K562 (cell line): ENCODE measurements around the gene KRABD2.

Source experiments
- ATAC-seq: fragments of 200-7000 bp; cut with Tn5 transposase; 3 replicates; pipeline ENCODE4 v1.9.1; 2020; ENCODE audit warnings: moderate library complexity
- BruUV-seq: library from RNA; stranded (reverse); fragments of 400-500 nt; replicated peaks from 2 replicates; lab custom pipeline; 2021; lab: Mats Ljungman, UMichigan
- CTCF ChIA-PET: fragments of 300-600 bp; formaldehyde crosslinking; extraction: SDS; loops from one replicate; lab custom pipeline; 2021; ENCODE audit warnings: low intra/inter-chr PET ratio; lab: Yijun Ruan, JAX
- POLR2A ChIA-PET: fragments of 300-600, 350-650 bp; sonication (Branson Sonifier 250); formaldehyde crosslinking; extraction: SDS; loops from one replicate; lab custom pipeline; 2021; ENCODE audit warnings: antibody characterized with exemption, inconsistent platforms; lab: Yijun Ruan, JAX
- DNase-seq, 4 experiments: peaks; one replicate each; pipeline versions ENCODE4 v3.0.0 to v3.0.0-alpha.2; 2011 to 2018; ENCODE audit warnings: low spot score in 3 of 4, mixed read lengths in 3 of 4; ENCODE audit errors: extremely low read depth in 1 of 4
- FAIRE-seq: peaks from 2 replicates; lab custom pipeline; 2011; peaks lifted over from hg19 to GRCh38; lab: Jason Lieb, UNC
- H2AFZ ChIP-seq: 2 replicates; pipeline ENCODE4 v1.6.0; 2011; ENCODE audit warnings: low read depth, low read length, control low read depth, inconsistent platforms
- H3K27ac ChIP-seq: fragments of 200-600 bp; 3 replicates; pipeline ENCODE4 v1.8.0; 2011; ENCODE audit warnings: low read depth, mild to moderate bottlenecking, control low read depth, inconsistent platforms, low read length, moderate library complexity, mixed read lengths; ENCODE audit errors: extremely low read depth
- H3K27me3 ChIP-seq, 2 experiments: fragments of 300-600 bp in 1 of 2; 2 replicates in 1 of 2; 3 replicates in 1 of 2; pipeline versions ENCODE4 v1.6.0 to v1.8.0; 2011; ENCODE audit warnings: inconsistent platforms in 2 of 2, low read length in 2 of 2, mild to moderate bottlenecking in 1 of 2, mixed read lengths in 1 of 2, moderate library complexity in 1 of 2; ENCODE audit not compliant: control insufficient read depth in 2 of 2, insufficient read depth in 2 of 2
- H3K36me3 ChIP-seq: fragments of 300-600 bp; 3 replicates; pipeline ENCODE4 v1.8.0; 2011; ENCODE audit warnings: mild to moderate bottlenecking, low read length, inconsistent platforms; ENCODE audit not compliant: control insufficient read depth, insufficient read depth
- H3K4me1 ChIP-seq, 2 experiments: fragments of 200-600 bp in 1 of 2; replicated peaks in 1 of 2; 2 replicates in 1 of 2; 3 replicates in 1 of 2; pipeline versions ENCODE4 v1.5.1 to v1.8.0; 2011; ENCODE audit warnings: inconsistent platforms in 2 of 2, low read length in 2 of 2, mild to moderate bottlenecking in 1 of 2, mixed read lengths in 1 of 2, moderate library complexity in 1 of 2; ENCODE audit not compliant: control insufficient read depth in 2 of 2, insufficient read depth in 2 of 2
- H3K4me2 ChIP-seq: 2 replicates; pipeline ENCODE4 v1.6.1; 2011; ENCODE audit warnings: low read length, control low read depth, inconsistent platforms, mixed read lengths; ENCODE audit not compliant: insufficient read depth
- H3K4me3 ChIP-seq: fragments of 200-600 bp; sonication (generic), shearing (Covaris generic); 2 replicates; pipeline ENCODE4 v1.5.1; 2016; ENCODE audit warnings: control low read depth, inconsistent platforms
- H3K79me2 ChIP-seq: fragments of 200-600 bp; 3 replicates; pipeline ENCODE4 v1.8.0; 2011; ENCODE audit warnings: low read length, inconsistent platforms; ENCODE audit not compliant: control insufficient read depth, insufficient read depth
- H3K9ac ChIP-seq, 2 experiments: 2 replicates each; pipeline versions ENCODE4 v1.6.0 to v1.6.1; 2011; ENCODE audit warnings: low read depth in 2 of 2, low read length in 2 of 2, control low read depth in 1 of 2, inconsistent platforms in 1 of 2, mild to moderate bottlenecking in 1 of 2, mixed read lengths in 1 of 2; ENCODE audit not compliant: insufficient read depth in 1 of 2
- H3K9me1 ChIP-seq: one replicate; pipeline ENCODE4 v1.6.0; 2011; ENCODE audit warnings: inconsistent platforms, mild to moderate bottlenecking, low read length, moderate library complexity; ENCODE audit not compliant: control insufficient read depth, insufficient read depth
- H3K9me3 ChIP-seq: replicated peaks from 2 replicates; pipeline ENCODE4 v1.5.1; 2011; ENCODE audit warnings: low read depth, low read length, inconsistent platforms; ENCODE audit not compliant: control insufficient read depth, insufficient read depth
- H4K20me1 ChIP-seq: replicated peaks from 2 replicates; pipeline ENCODE4 v1.6.1; 2011; ENCODE audit warnings: low read length, inconsistent platforms, mixed read lengths; ENCODE audit not compliant: control insufficient read depth, insufficient read depth
- ARID2 ChIP-seq: fragments of 450-650 bp; IDR thresholded peaks from 2 replicates; pipeline ENCODE4 v1.6.1; 2017; ENCODE audit warnings: antibody characterized with exemption, mild to moderate bottlenecking
- BDP1 ChIP-seq: IDR thresholded peaks from 3 replicates; pipeline ENCODE4 v1.6.1; 2011; ENCODE audit not compliant: insufficient read length, insufficient read depth
- CBFA2T3 ChIP-seq: fragments of 450-650 bp; IDR thresholded peaks from 2 replicates; pipeline ENCODE4 v1.6.1; 2017
- EP400 ChIP-seq: fragments of 450-650 bp; IDR thresholded peaks from 2 replicates; pipeline ENCODE4 v1.6.1; 2017; ENCODE audit warnings: antibody characterized with exemption, mild to moderate bottlenecking, moderate library complexity
- FOXK2 ChIP-seq, 2 experiments: fragments of 450-650 bp; IDR thresholded peaks in 1 of 2; conservative IDR thresholded peaks in 1 of 2; 2 replicates each; pipeline ENCODE4 v1.6.1; 2016; ENCODE audit warnings: low read depth in 2 of 2, mild to moderate bottlenecking in 1 of 2
- GATAD2A ChIP-seq: fragments of 450-650 bp; IDR thresholded peaks from 2 replicates; pipeline ENCODE4 v1.6.1; 2017
- HIVEP1 ChIP-seq: fragments of 250-450 bp; sonication (Bioruptor Pico); IDR thresholded peaks from 2 replicates; pipeline ENCODE4 v1.4.0; 2020; ENCODE audit warnings: mild to moderate bottlenecking
- MTA3 ChIP-seq: fragments of 450-650 bp; formaldehyde crosslinking; IDR thresholded peaks from 2 replicates; pipeline ENCODE4 v1.6.1; 2017; ENCODE audit warnings: mild to moderate bottlenecking, borderline replicate concordance
- NBN ChIP-seq: fragments of 450-650 bp; IDR thresholded peaks from 2 replicates; pipeline ENCODE4 v1.6.1; 2016; ENCODE audit warnings: low read depth, mild to moderate bottlenecking
- PHTF2 ChIP-seq: fragments of 250-450 bp; sonication (Bioruptor Pico); IDR thresholded peaks from 2 replicates; pipeline ENCODE4 v1.5.0; 2021; ENCODE audit warnings: mild to moderate bottlenecking
- PML ChIP-seq: IDR thresholded peaks from 2 replicates; pipeline ENCODE4 v1.6.1; 2012; ENCODE audit warnings: low read length, inconsistent platforms
- POLR2H ChIP-seq: IDR thresholded peaks from 2 replicates; pipeline ENCODE4 v1.6.1; 2016; ENCODE audit warnings: missing genetic modification characterization, low read depth, mild to moderate bottlenecking, control low read depth, missing compliant biosample characterization, moderate library complexity
- SMAD4 ChIP-seq: fragments of 250-450 bp; sonication (Bioruptor Pico); conservative IDR thresholded peaks from 2 replicates; pipeline ENCODE4 v1.8.0; 2021; ENCODE audit warnings: inconsistent platforms, mild to moderate bottlenecking, moderate library complexity
- U2AF1 ChIP-seq: fragments of 200-400 bp; formaldehyde crosslinking; optimal IDR thresholded peaks from 2 replicates; pipeline ENCODE3; 2017; ENCODE audit warnings: mild to moderate bottlenecking, low read depth, low read length, moderate library complexity
- ZNF668 ChIP-seq: fragments of 250-450 bp; sonication (Bioruptor Pico); IDR thresholded peaks from 2 replicates; pipeline ENCODE4 v1.8.0; 2022; ENCODE audit warnings: mild to moderate bottlenecking, inconsistent platforms
- ZNF717 ChIP-seq: fragments of 250-450 bp; sonication (Bioruptor Pico); IDR thresholded peaks from 2 replicates; pipeline ENCODE4 v1.5.0; 2021
- WGBS: fragments of 100-300 bp; shearing (Covaris generic); methylation state at CpG from one replicate; pipeline ENCODE4 v1.1.6; 2016; ENCODE audit warnings: low coverage, mixed read lengths; ENCODE audit not compliant: insufficient coverage; ENCODE audit errors: missing lambda C conversion rate; 5-methylcytosine and 5-hydroxymethylcytosine counted together
- in situ Hi-C: fragments of 300-500 bp; cut with MboI; formaldehyde crosslinking; loops from 4 replicates; pipeline ENCODE4 v1.15.0; 2018; ENCODE audit warnings: inconsistent platforms, mixed read lengths
- intact Hi-C: fragments of 100-400 bp; cut with micrococcal nuclease; formaldehyde crosslinking; loops from 2 replicates; pipeline ENCODE4 v1.14.2; 2022
- TF ChIP-seq, protein P1 (sequence below): IDR thresholded peaks from 2 replicates; pipeline ENCODE4 v1.6.1; 2011; ENCODE audit not compliant: insufficient read length; ENCODE audit errors: extremely low read depth
- TF ChIP-seq, protein P2 (sequence below): fragments of 250-450 bp; sonication (Bioruptor Pico); IDR thresholded peaks from 2 replicates; pipeline ENCODE4 v1.9.0; 2021; ENCODE audit warnings: mild to moderate bottlenecking, inconsistent platforms
- TF ChIP-seq, protein P3 (sequence below): fragments of 250-450 bp; sonication (Bioruptor Pico); IDR thresholded peaks from 2 replicates; pipeline ENCODE4 v1.4.0; 2020; ENCODE audit warnings: mild to moderate bottlenecking

KRABD2 gene

DNA sequence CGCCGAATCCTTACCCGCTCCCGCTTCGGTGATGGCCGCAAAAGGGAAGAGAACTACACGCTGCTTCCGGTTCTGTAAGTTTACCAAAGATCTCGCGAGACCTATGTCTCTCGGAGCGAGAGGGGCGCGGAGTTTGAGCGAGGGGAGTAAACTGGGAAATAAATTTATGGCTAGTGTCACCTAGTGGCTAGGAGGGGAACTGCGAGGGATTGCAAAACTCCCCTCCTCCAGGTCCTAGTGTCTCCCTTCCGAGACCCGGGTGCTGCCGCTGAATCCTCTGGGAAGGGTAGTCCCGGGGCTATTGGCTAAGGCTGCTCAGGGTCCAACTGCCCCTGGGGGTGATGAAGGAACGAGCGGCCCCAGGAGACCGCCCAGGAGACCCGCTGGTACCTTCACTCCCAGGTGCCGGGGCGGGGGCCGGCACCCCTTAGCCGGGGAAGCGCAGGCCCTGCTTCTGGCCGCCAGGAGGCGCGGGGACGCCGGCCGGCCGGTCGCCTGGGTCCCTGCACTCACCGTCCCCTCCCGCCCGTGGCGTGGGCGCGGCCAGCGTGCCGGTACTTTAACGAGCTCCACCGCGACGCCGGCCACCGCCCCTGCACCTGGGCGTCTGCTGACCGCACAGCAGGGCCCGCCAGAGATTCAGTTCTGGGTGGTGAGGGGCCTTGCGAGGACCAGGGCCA lies 6.8 kb upstream of the KRABD2 start, which contains the start of gene RPL26:
TSS of gene RPL26 (minus strand) at position 51 of the 680 bp plus-strand sequence. CDS start 883 bp downstream, outside the sequence.
- FAIRE-seq = peak; percentile 95
- H3K36me3 ChIP-seq = peaks cover 43% of the 10 kb centered on the region
- POLR2A ChIA-PET = interaction anchor here (0.6 to 1.0 kb wide), 7 partner anchors 14 to 1380 kb away, joined by 3 to 7 read pairs (median 4); partner anchors contain the start of gene RNF222
- H2AFZ ChIP-seq = peak within 1 kb of the TSS; percentile 91
- no peaks in the 10 kb centered on the region for H3K27me3 ChIP-seq
- H3K9me3 ChIP-seq = no peaks in the 10 kb centered on the region
- under 1% methylated on average over 19 of the region's 55 CpGs for WGBS
- H4K20me1 ChIP-seq = peaks cover 14% of the 10 kb centered on the region; the same call in 1 of the 2 replicates
- ATAC-seq = peak; percentile 87
- no TSS peak for BruUV-seq
- H3K4me3 ChIP-seq = peak within 1 kb of the TSS; percentile 53
- H3K9me1 ChIP-seq = no peaks in the 10 kb centered on the region
- H3K79me2 ChIP-seq = peaks cover 54% of the 10 kb centered on the region
- peak; percentile 83 to 96 (median 86) for DNase-seq
- H3K27ac ChIP-seq = peak within 1 kb of the TSS; percentile 83
- CTCF ChIA-PET = interaction anchor here (0.6 to 1.2 kb wide), 4 partner anchors 362 to 403 kb away, joined by 3 to 5 read pairs (median 4); no protein-coding TSS in a partner anchor
- in situ Hi-C loops (loop anchor here (25.0 kb wide), 1 partner anchor 1154 kb away; no protein-coding TSS in a partner anchor), intact Hi-C loops (loop anchor here (1.0 to 10.0 kb wide), 3 partner anchors 46 to 362 kb away; partner anchors contain the start of gene ODF4)
- peak within 1 kb of the TSS; percentile 82 to 94 for H3K9ac ChIP-seq
- peaks cover 34 to 39% of the 10 kb centered on the region in 2 experiments for H3K4me1 ChIP-seq
- H3K4me2 ChIP-seq = peak within 1 kb of the TSS; percentile 85
- TF ChIP-seq ZNF668 (CRISPR knock-in tag) (no peak), PML (peak; percentile 70), BDP1 (no peak), NBN (0 out of 2 replicates have a peak, but pooled peaks have one; percentile 56), CBFA2T3 (0 out of 2 replicates have a peak, but pooled peaks have one; percentile 2), POLR2H (tag) (peak; percentile 91; the same call in 1 of the 2 replicates), ARID2 (no peak), U2AF1 (peak; percentile 31), FOXK2 (conservative IDR thresholded peaks at IDR 0.05 in 1 of 2, IDR thresholded peaks at IDR 0.05 in 1 of 2; ENCODE audit: low read depth in 2 of 2) (peak; percentile 57 to 68; a peak in 3 of 4 replicates), ZNF717 (CRISPR knock-in tag) (no peak), HIVEP1 (CRISPR knock-in tag) (no peak), SMAD4 (peak; percentile 65), GATAD2A (0 out of 2 replicates have a peak, but pooled peaks have one; percentile 41), PHTF2 (no peak), EP400 (peak; percentile 72), MTA3 (peak; percentile 73; the same call in 1 of the 2 replicates)
- TF ChIP-seq, protein P1, sequence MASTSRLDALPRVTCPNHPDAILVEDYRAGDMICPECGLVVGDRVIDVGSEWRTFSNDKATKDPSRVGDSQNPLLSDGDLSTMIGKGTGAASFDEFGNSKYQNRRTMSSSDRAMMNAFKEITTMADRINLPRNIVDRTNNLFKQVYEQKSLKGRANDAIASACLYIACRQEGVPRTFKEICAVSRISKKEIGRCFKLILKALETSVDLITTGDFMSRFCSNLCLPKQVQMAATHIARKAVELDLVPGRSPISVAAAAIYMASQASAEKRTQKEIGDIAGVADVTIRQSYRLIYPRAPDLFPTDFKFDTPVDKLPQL = peak; percentile 74
- TF ChIP-seq, protein P2, sequence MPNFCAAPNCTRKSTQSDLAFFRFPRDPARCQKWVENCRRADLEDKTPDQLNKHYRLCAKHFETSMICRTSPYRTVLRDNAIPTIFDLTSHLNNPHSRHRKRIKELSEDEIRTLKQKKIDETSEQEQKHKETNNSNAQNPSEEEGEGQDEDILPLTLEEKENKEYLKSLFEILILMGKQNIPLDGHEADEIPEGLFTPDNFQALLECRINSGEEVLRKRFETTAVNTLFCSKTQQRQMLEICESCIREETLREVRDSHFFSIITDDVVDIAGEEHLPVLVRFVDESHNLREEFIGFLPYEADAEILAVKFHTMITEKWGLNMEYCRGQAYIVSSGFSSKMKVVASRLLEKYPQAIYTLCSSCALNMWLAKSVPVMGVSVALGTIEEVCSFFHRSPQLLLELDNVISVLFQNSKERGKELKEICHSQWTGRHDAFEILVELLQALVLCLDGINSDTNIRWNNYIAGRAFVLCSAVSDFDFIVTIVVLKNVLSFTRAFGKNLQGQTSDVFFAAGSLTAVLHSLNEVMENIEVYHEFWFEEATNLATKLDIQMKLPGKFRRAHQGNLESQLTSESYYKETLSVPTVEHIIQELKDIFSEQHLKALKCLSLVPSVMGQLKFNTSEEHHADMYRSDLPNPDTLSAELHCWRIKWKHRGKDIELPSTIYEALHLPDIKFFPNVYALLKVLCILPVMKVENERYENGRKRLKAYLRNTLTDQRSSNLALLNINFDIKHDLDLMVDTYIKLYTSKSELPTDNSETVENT (CRISPR knock-in tag) = peak; percentile 80
- TF ChIP-seq, protein P3, sequence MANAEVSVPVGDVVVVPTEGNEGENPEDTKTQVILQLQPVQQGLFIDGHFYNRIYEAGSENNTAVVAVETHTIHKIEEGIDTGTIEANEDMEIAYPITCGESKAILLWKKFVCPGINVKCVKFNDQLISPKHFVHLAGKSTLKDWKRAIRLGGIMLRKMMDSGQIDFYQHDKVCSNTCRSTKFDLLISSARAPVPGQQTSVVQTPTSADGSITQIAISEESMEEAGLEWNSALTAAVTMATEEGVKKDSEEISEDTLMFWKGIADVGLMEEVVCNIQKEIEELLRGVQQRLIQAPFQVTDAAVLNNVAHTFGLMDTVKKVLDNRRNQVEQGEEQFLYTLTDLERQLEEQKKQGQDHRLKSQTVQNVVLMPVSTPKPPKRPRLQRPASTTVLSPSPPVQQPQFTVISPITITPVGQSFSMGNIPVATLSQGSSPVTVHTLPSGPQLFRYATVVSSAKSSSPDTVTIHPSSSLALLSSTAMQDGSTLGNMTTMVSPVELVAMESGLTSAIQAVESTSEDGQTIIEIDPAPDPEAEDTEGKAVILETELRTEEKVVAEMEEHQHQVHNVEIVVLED (CRISPR knock-in tag) = no peak
